NCI-H1436 (cell line): ENCODE results near the gene PGRMC1.
"Not testable (repeated sequence)": the region's sequence is repeated elsewhere in the genome, so short reads cannot be mapped to it uniquely, and the experiment has no call there.

Source experiments
- DNase-seq: peaks from one replicate; lab custom pipeline; 2025; lab: John Stamatoyannopoulos, UW

The PGRMC1 gene

GRCh38 chrX:119235051-119235511, 1.0 kb upstream of the PGRMC1 start:
- no peak for DNase-seq

- DNase-seq: peak; percentile 6
Observed at GRCh38 chrX:119236623-119237561, 807 bp downstream of the PGRMC1 start.

- DNase-seq: no peak
Observed at GRCh38 chrX:119237562-119237942, 1.5 kb downstream of the PGRMC1 start.

DNA sequence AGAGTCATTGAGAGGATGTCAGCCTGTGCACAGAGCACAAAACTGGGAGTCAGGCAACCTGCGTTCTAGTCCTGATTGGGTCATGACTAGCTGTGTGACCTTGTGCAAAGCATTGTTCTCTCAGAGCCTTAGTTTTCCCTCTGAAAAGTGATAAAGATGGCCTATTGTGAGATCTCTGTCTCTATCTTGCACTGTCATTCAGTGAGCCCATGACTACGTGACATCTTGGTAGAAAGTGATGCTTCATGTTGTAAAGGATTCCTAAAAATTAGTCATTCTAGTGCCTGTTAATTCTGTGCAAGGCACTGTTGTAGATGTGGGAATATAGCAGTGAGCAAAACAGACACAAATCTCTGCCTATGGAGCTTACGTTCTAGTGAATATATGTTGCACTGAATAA, 2.5 kb downstream of the PGRMC1 start:
- no peak for DNase-seq

GRCh38 chrX:119240356-119240755, 4.3 kb downstream of the PGRMC1 start:
- no peak for DNase-seq

DNA sequence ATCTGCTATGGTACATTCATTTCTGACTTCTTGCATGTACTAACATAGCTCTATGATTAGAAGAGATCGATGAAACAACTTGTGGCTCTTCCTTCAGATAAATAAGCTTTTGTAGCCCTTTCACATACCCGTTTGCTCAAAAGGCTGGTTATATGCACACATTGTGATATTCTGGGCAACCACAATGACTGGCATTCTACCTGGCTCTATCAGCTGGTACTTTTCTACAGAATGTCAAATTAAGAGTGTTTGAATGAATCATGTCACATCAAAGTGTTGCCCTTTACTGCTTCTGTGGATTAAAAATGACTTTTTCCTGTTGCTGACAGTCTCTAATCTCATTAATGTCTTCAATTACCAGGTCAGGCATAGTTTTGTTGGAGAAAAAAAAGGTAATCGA, 11.6 kb downstream of the PGRMC1 start:
- no peak for DNase-seq

DNA sequence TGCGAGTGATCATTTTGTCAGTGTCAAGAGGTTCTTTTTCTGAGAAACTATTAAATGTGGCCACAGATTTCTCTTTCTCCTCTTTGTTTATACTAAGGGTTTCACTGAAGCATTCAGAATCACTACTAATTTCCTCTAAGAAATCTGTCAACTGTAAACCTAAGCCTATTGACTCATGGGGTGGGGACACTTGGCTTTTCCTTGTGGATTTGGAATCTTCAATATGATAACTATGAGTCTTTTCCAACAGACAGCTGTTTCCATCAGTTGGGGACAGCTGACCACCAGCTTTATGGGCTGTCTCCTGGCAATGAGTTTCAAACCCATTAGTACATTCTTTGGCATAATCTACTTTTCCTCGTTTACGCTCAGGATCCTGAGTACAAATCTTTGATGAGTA, 13.8 kb downstream of the PGRMC1 start:
- no peak for DNase-seq

DNA sequence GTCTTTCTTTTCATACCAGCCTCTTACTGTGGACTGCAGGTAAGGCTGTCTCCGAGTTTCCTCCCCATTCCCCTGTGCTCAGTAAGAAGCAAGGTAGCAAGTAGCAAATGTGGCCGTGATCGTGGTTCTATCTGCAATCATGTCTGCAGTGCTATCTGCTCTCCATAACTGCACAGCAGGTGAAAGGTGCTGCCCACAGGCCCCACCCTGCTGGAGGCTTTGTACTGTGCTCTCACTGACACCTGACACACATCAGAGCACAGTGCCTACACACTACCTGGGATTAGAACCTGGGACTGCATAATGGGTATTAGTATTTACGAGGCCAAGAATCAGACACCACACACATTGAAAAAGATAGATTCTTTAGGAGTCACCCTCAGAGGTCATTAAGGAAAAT, 15.3 kb downstream of the PGRMC1 start:
- DNase-seq: no peak

- no peak for DNase-seq
Observed at GRCh38 chrX:119252716-119253115, 16.6 kb downstream of the PGRMC1 start.

- DNase-seq: no peak
Observed at GRCh38 chrX:119266364-119266995, 30.4 kb downstream of the PGRMC1 start.

GRCh38 chrX:119267115-119267514, 31.0 kb downstream of the PGRMC1 start:
- DNase-seq: not testable (repeated sequence)

- no peak for DNase-seq
Observed at GRCh38 chrX:119272882-119273419, 36.9 kb downstream of the PGRMC1 start.

DNA sequence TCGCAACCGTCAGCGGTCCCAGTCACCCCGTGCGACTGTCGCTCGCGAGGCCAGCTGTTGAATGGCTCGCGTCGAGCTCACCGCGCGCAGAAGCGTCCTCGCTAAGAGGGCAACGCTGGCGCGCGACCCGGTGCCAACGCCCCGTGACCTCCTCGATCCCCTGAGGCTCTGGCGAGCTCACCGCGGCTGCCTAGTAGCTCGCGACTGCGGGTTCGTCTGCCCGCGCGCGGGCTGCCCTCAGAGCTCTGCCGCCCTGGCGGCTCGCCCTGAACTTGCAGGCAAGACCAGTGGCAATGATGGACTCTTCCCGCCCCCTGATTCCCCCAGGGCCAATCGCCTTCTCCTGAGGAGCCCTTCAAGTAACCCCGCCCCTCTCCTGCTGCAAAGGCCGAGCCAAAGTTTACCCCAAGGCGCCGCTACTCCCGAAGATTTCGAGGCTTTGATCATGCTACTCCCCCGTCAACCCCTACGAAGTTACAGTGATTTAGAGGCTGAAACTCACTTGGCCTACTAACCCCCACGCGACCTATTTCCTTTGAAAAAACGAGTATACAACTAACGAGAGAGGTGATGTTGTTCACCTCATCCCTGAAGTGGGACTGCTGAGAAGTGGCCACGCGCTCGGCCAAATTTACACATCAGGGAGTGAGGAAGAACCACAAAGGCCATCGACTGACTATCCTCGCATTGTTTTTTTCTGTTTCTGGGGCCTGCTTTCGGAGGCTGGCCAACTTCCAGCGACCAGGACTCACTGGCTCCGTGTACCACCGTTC, 37.5 kb downstream of the PGRMC1 start:
- no peak for DNase-seq

GRCh38 chrX:119282347-119282746, 46.3 kb downstream of the PGRMC1 start:
- not testable (repeated sequence) for DNase-seq

GRCh38 chrX:119288890-119289393, 52.9 kb downstream of the PGRMC1 start:
- DNase-seq: no peak

DNA sequence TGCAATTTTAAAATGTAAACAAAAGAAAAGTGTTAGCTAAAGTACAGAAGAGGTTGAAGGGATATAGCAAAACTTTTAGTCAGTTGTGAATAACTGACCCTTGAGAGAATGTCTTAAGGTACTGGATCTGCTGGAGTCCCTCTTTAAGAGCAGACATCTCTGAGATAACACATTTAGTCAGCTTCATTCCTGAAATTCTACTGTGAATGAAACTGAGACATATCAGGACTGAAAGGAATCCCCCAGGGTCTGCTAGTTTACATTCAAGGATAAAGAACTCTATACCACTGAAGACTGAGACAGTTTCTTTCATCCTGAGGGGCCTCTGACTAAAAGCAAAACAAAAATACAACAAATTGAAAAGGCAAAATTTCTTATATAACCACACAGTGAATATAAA, 54.4 kb downstream of the PGRMC1 start:
- DNase-seq: no peak

- not testable (repeated sequence) for DNase-seq
Observed at GRCh38 chrX:119291246-119291645, 55.2 kb downstream of the PGRMC1 start.

- DNase-seq: no peak
Observed at GRCh38 chrX:119292445-119292844, 56.4 kb downstream of the PGRMC1 start.
